Activated CD4-positive, alpha-beta T cell treated with anti-CD3 and anti-CD28 coated beads, Interleukin-2, amount 50 U/mL, for 16 hours (primary cell): ENCODE data around the gene RGS12.

Experiments used
- DNase-seq: peaks from one replicate; pipeline ENCODE4 v3.0.0-alpha.2; 2020

Gene RGS12, protein sequence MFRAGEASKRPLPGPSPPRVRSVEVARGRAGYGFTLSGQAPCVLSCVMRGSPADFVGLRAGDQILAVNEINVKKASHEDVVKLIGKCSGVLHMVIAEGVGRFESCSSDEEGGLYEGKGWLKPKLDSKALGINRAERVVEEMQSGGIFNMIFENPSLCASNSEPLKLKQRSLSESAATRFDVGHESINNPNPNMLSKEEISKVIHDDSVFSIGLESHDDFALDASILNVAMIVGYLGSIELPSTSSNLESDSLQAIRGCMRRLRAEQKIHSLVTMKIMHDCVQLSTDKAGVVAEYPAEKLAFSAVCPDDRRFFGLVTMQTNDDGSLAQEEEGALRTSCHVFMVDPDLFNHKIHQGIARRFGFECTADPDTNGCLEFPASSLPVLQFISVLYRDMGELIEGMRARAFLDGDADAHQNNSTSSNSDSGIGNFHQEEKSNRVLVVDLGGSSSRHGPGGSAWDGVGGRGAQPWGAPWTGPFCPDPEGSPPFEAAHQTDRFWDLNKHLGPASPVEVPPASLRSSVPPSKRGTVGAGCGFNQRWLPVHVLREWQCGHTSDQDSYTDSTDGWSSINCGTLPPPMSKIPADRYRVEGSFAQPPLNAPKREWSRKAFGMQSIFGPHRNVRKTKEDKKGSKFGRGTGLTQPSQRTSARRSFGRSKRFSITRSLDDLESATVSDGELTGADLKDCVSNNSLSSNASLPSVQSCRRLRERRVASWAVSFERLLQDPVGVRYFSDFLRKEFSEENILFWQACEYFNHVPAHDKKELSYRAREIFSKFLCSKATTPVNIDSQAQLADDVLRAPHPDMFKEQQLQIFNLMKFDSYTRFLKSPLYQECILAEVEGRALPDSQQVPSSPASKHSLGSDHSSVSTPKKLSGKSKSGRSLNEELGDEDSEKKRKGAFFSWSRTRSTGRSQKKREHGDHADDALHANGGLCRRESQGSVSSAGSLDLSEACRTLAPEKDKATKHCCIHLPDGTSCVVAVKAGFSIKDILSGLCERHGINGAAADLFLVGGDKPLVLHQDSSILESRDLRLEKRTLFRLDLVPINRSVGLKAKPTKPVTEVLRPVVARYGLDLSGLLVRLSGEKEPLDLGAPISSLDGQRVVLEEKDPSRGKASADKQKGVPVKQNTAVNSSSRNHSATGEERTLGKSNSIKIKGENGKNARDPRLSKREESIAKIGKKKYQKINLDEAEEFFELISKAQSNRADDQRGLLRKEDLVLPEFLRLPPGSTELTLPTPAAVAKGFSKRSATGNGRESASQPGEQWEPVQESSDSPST (N-terminal part only)

GRCh38 chr4:3292571-3293400, at the start of gene RGS12:
TSS of gene RGS12 (plus strand) at chr4:3293021. CDS start at chr4:3316171, 23,150 bp downstream.
- DNase-seq: peak; percentile 89

DNA sequence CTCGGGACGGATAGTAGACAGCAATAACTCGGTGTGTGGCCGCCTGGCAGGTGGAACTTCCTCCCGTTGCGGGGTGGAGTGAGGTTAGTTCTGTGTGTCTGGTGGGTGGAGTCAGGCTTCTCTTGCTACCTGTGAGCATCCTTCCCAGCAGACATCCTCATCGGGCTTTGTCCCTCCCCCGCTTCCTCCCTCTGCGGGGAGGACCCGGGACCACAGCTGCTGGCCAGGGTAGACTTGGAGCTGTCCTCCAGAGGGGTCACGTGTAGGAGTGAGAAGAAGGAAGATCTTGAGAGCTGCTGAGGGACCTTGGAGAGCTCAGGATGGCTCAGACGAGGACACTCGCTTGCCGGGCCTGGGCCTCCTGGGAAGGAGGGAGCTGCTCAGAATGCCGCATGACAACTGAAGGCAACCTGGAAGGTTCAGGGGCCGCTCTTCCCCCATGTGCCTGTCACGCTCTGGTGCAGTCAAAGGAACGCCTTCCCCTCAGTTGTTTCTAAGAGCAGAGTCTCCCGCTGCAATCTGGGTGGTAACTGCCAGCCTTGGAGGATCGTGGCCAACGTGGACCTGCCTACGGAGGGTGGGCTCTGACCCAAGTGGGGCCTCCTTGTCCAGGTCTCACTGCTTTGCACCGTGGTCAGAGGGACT, 49.6 kb upstream of the RGS12 start:
- no peak for DNase-seq

DNA sequence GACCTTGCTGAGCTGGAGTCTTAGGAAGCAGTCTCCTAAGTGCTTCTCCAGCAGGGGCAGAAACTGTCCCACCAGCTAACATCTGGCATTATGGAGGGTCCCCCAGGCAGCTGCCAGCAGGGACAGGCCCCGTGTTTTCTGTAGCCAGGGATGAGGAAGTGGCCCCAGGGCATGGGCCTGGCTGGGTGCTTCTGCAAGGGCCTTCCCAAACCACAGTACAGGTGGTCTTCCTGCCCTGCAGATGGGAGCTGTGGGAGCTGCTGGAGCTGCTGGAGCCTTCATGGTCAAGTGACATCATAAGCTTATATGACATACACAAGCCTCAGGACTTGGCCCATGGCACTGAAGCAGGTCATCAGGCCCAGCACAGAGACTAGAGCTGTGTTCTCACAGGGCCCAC, 48.8 kb upstream of the RGS12 start:
- DNase-seq: no peak

- no peak for DNase-seq
Observed at GRCh38 chr4:3244747-3245146, 48.1 kb upstream of the RGS12 start.

DNA sequence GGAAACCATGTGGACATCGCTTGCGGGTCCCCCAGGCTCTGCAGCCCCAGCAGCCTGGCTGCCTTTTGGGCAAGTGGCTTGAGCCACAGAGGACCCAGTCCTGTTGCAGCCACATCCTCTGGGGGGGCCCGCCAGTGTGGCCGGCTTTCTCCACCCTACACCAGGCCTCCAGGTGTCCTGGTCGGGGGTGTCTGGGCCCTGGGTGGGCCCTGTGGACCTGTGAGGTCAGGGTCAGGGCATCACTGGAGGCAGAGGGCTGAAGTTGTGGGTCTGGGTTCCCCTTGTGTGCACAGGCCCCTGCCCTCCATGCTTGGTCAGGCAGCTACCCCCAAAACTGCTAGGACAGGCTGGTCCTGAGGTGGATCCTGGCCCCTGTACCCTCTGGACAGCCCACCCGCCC, 47.1 kb upstream of the RGS12 start:
- no peak for DNase-seq

- DNase-seq: no peak
Observed at GRCh38 chr4:3246458-3247398, 46.1 kb upstream of the RGS12 start.

GRCh38 chr4:3247399-3248177, 45.2 kb upstream of the RGS12 start:
- no peak for DNase-seq

DNA sequence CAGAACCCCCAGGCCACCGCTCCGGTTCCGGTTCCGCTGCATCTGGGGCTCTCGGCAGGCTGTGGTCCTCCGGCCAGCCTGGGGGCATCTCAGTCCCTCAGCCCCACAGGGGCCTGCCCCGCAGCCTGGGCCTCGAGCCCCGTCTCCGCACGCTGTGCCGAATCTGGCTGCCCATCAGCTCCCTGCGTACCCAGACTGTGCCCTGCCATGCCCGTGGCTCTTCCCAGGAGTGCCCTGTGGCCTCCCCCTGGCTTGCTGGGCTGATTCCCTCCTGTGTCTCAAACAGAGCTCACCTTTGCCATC, 44.7 kb upstream of the RGS12 start:
- DNase-seq: no peak

DNA sequence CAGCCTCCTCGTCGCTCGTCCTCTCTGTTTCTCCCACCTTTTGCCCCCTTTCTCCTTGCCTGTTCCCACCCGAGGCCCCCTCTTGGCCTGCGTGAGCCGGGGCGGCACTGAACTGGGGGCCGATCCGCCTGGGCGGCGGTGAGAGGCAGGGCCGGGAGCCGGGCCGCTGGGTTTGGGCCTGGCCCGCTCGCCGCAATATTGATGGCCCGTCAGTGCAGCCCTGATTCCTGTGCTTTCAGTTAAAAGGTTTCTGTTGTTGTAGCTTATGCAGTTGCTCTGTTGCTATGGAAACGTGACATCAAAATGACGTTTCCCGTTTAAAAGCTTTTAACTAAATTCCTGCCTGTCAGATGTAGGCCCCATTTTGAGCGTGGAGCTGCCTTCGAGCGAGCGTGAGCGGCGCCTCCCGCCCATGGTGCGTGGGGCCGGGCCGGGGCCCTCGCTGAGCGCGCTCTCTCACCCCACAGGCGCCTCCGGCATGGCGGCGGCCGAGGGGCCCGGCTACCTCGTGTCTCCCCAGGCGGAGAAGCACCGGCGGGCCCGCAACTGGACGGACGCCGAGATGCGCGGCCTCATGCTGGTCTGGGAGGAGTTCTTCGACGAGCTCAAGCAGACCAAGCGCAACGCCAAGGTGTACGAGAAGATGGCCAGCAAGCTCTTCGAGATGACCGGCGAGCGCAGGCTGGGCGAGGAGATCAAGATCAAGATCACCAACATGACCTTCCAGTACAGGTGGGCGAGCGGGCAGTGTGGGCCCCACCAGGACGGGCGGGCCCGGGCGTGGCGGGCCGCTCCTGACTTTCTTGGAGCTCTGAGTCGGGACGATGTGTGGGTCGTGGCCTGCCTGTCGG, 43.8 kb upstream of the RGS12 start, which contains the start of gene MSANTD1:
Gene MSANTD1, plus strand, starts transcription at position 349 of the 851 bp plus-strand sequence. Its CDS starts 64 bp downstream, at position 413.
- no peak for DNase-seq

- DNase-seq: no peak
Observed at GRCh38 chr4:3249711-3250437, 42.9 kb upstream of the RGS12 start.

DNA sequence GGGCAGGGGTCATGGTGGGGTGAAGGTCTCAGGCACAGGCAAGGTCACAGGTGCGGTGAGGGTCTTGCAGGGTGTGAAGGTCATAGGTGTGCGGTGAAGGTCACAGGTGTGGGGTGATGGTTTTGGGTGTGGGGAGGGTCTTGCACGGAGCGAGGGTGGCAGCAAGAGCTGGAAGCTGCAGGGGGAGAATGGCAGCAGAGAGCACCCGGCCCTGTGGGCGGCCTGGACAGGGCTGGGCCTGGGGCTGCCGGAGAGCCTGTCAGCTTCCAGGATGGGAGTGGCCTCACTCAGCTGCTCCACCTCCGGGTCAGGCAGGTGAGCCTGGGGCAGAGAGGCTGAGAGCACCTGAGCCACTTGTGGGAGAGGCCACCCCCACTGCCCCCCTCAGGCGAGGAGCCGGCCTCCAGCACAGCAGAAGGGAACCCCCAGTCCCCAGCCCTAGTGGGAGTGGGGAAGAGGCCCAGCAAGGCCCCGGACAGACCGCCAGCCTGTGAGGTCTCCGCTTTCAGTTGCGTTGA, 42.3 kb upstream of the RGS12 start:
- DNase-seq: no peak

GRCh38 chr4:3250956-3251690, 41.7 kb upstream of the RGS12 start:
- no peak for DNase-seq

DNA sequence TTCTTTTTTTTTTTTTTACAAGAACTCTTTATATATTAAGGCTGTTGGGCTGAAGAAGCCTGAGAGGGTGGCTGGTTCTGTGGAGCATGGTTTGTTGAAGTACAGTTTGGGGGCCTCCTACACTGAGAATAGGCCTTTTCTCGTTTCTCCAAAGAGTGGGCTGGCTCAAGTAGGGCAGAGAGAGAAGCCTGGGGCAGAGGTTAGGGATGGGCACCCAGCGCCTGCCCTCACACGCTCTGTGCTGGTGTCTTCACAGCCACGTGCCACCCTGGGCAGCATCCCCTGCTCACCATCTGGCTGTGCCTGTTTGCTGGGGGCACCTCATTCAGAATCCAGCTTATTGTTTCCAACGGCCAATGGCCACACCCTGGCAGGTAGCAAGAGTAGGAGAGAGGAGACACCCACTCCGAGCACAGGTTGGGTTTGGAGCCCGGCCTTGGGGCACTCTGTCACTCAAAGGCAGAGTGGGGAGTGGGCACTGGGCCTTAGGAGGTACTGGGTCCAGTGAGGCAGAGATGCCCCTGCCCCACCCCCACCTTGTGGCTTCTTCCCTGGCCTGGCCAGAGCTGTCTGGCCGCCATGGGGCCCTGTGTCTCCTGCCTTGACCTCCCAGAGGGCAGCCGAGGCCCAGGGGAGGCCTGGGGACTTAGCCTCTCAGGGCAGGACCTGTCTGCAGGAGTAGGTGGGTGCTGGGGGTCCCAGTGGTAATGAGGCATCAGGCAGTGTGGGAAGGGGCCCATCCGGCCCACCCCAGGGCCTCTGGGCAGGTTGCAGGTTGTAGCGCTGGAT, 40.9 kb upstream of the RGS12 start:
- no peak for DNase-seq

DNA sequence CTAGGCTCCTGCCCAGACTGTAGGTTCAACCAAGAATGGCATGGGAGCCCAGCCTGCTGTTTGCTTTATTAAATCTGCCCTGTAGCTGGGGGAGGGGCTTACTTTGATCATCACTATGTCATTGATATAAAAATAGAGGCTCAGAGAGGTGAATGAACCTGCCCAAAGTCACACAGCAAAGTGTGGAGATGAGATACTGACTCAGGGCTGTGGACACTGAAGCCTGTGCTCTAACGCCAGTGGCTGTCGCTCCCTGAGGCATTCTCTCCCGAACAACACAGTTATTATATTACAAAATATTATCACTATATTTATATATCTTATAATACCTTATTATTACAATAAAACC, 40.4 kb upstream of the RGS12 start:
- DNase-seq: no peak

GRCh38 chr4:3252831-3253641, 39.8 kb upstream of the RGS12 start:
- DNase-seq: no peak
